GDM1 (cell line): ENCODE data around the gene CEP131.
A peak's percentile ranks its signal among the peaks of the same experiment; 100 is the strongest.

Experiments
- DNase-seq: peaks from one replicate; lab custom pipeline; 2025; lab: John Stamatoyannopoulos, UW

CEP131 gene

GRCh38 chr17:81251709-81252301 lies 29.0 kb upstream of the CEP131 start:
- no peak for DNase-seq

- no peak for DNase-seq
These were observed 28.4 kb upstream of the CEP131 start for GRCh38 chr17:81251094-81251708.

GRCh38 chr17:81250286-81251093 lies 27.7 kb upstream of the CEP131 start:
- no peak for DNase-seq

- no peak for DNase-seq
These were observed 26.7 kb upstream of the CEP131 start for GRCh38 chr17:81249223-81250040.

GRCh38 chr17:81248649-81249048 lies 25.9 kb upstream of the CEP131 start:
- DNase-seq = no peak

- no peak for DNase-seq
These were observed 24.7 kb upstream of the CEP131 start for GRCh38 chr17:81247339-81247990.

GRCh38 chr17:81246679-81247338 lies 24.0 kb upstream of the CEP131 start:
- no peak for DNase-seq

- no peak for DNase-seq
These were observed 23.5 kb upstream of the CEP131 start for GRCh38 chr17:81246343-81246670.

- no peak for DNase-seq
These were observed 23.0 kb upstream of the CEP131 start for GRCh38 chr17:81245665-81246342.

GRCh38 chr17:81245024-81245664 lies 22.4 kb upstream of the CEP131 start:
- DNase-seq = no peak

GRCh38 chr17:81244358-81245023 lies 21.7 kb upstream of the CEP131 start:
- no peak for DNase-seq

- DNase-seq = no peak
These were observed 20.5 kb upstream of the CEP131 start for GRCh38 chr17:81243333-81243664.

- DNase-seq = no peak
These were observed 19.9 kb upstream of the CEP131 start for GRCh38 chr17:81242421-81243332.

GRCh38 chr17:81241648-81242420 lies 19.1 kb upstream of the CEP131 start:
- peak; percentile 38 for DNase-seq

GRCh38 chr17:81241203-81241602 lies 18.4 kb upstream of the CEP131 start:
- DNase-seq = no peak

- no peak for DNase-seq
These were observed 18.0 kb upstream of the CEP131 start for GRCh38 chr17:81240761-81241160.

- no peak for DNase-seq
These were observed 17.2 kb upstream of the CEP131 start for GRCh38 chr17:81239714-81240555.
